Neutrophil (primary cell): ENCODE measurements around the gene COLEC12.

ENCODE experiments used
- H3K27ac ChIP-seq: fragments of 200-600 bp; sonication (generic); 2 replicates; pipeline ENCODE4 v1.5.1; 2016; ENCODE audit warnings: mild to moderate bottlenecking, moderate library complexity
- H3K27me3 ChIP-seq: fragments of 200-600 bp; sonication (generic); 2 replicates; pipeline ENCODE4 v1.6.0; 2016; ENCODE audit warnings: mild to moderate bottlenecking
- H3K36me3 ChIP-seq: fragments of 200-600 bp; sonication (generic); 2 replicates; pipeline ENCODE4 v1.5.1; 2017
- H3K4me1 ChIP-seq, 2 experiments: fragments of 200-600 bp in 1 of 2; sonication (generic) in 1 of 2; 1 replicate in 1 of 2; 2 replicates in 1 of 2; pipeline versions ENCODE4 v1.5.1 to v1.6.1; 2013 to 2016; ENCODE audit warnings: low read depth in 1 of 2, low read length in 1 of 2, mild to moderate bottlenecking in 1 of 2, moderate library complexity in 1 of 2; ENCODE audit not compliant: control insufficient read depth in 1 of 2, insufficient read depth in 1 of 2
- H3K4me3 ChIP-seq, 2 experiments: fragments of 200-600 bp in 1 of 2; sonication (generic) in 1 of 2; 1 replicate in 1 of 2; 2 replicates in 1 of 2; pipeline ENCODE4 v1.5.1; 2013 to 2016; ENCODE audit warnings: low read depth in 1 of 2, low read length in 1 of 2, mild to moderate bottlenecking in 1 of 2, moderate library complexity in 1 of 2
- H3K9me3 ChIP-seq: fragments of 200-600 bp; sonication (generic); 2 replicates; pipeline ENCODE4 v1.5.1; 2016
- TF ChIP-seq, protein P1 (sequence below): fragments of 200-600 bp; sonication (generic); IDR thresholded peaks from 2 replicates; pipeline ENCODE4 v1.5.1; 2016; ENCODE audit warnings: antibody characterized with exemption

Gene COLEC12

DNA sequence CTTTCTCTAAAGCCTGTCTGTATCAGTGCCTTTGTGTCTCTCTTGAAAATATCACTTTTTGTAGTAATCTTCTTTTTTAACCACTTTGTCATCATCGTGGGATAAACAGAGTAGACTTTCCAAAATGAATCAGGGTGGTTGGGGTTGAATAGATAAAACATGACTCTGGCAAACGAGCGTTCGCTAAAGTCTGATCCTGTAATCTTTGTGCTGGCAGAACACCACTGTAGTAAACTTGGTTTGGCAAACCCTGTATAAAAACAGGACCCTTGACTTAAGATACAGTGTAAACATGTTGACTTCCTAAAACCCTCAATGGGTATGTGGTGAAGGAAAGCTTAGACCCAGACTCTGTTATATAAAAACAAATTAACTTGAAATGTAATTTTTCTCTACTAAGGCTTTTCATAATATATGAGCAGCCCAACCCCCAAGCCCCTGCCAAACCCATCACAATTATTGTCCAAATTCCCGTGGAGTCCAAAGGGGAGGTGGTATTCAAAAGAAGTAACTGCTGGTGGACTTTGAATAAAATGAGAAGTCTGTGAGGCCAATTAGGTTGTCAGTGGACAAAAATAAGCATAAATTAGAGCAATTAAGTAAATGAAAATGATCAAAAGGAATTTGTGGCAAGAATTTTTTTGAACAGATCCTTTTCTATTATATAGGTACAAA is 52.2 kb downstream of the COLEC12 start:
- TF ChIP-seq, protein P1, sequence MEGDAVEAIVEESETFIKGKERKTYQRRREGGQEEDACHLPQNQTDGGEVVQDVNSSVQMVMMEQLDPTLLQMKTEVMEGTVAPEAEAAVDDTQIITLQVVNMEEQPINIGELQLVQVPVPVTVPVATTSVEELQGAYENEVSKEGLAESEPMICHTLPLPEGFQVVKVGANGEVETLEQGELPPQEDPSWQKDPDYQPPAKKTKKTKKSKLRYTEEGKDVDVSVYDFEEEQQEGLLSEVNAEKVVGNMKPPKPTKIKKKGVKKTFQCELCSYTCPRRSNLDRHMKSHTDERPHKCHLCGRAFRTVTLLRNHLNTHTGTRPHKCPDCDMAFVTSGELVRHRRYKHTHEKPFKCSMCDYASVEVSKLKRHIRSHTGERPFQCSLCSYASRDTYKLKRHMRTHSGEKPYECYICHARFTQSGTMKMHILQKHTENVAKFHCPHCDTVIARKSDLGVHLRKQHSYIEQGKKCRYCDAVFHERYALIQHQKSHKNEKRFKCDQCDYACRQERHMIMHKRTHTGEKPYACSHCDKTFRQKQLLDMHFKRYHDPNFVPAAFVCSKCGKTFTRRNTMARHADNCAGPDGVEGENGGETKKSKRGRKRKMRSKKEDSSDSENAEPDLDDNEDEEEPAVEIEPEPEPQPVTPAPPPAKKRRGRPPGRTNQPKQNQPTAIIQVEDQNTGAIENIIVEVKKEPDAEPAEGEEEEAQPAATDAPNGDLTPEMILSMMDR = no peak
- H3K4me1 ChIP-seq = peaks cover 12 to 18% of the 10 kb centered on the region in 2 experiments
- H3K27me3 ChIP-seq = no peaks in the 10 kb centered on the region
- no peak overlapping the region for H3K4me3 ChIP-seq
- no peaks in the 10 kb centered on the region for H3K36me3 ChIP-seq
- H3K27ac ChIP-seq = no peak overlapping the region
- H3K9me3 ChIP-seq = peaks cover 7% of the 10 kb centered on the region

DNA sequence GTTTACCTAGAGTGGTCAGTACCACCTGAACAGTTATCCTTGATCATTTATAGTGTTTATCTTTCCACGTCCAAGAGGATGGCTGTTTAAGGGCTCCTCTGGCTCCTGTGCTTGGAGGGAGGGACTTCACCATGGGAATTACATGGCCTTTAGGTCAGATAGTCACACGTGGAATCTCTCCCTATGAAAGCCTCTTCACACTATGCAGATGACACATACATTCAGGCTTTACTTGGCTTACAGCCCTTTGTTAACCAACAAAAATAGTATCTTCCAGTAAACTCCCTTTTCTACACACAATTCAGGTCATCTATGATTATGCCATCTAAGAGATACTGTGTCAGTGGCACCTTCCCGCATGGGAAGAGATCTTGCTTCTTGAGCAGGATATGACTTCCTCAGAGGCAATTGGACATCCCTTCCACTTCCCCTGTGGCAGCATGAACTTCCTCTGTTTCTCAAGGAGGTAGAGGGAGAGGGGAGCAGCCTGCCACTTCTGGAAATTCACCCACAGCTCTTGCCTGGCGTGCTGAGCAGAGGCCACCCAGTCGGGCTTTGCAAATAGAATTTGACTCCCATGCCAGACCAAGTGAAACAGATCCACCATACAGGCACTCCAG is 53.5 kb downstream of the COLEC12 start:
- TF ChIP-seq, protein P1 = no peak
- peak overlapping the region; percentile 23 for H3K27ac ChIP-seq
- peaks cover 7% of the 10 kb centered on the region for H3K9me3 ChIP-seq
- peaks cover 12% of the 10 kb centered on the region in 2 experiments for H3K4me1 ChIP-seq
- H3K4me3 ChIP-seq = no peak overlapping the region
- no peaks in the 10 kb centered on the region for H3K27me3 ChIP-seq
- H3K36me3 ChIP-seq = no peaks in the 10 kb centered on the region

DNA sequence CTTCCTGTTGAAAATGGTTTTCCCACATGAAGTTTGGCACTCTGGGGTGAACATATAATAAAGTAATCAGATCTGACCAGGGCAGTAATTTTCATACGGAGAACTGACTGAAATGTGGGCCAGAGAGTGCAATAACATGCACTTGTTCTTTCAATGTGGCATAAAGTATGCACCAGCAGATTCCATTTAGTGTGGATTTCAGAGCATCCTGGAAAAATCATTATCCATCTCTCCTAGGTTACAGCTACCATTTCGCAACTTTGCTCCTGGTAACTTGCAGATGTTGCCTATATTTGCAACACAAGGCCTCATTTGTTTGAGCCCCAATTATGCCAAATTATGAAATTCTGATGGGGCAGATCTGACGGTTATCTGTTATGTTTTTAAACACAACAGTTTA is 55.4 kb downstream of the COLEC12 start:
- H3K27ac ChIP-seq = no peak overlapping the region

DNA sequence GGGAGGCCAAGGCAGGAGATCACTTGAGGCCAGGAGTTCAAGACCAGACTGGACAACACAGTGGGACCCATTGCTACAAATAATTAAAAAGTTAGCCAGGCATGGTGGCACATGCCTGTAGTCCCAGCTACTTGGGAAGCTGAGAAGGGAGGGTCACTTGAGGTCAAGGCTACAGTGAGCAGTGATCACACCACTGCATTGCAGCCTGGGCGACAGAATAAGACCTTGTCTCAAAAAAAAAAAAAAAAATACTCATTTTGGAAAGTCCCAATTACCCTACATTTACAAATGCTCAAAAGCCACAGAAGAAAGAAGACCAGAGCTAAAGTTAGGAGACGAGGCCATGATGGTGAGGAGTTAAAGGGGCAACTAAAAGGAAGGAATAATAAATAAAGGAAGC is 61.9 kb downstream of the COLEC12 start:
- TF ChIP-seq, protein P1 = no peak
- H3K9me3 ChIP-seq = no peaks in the 10 kb centered on the region
- no peaks in the 10 kb centered on the region for H3K27me3 ChIP-seq
- peaks cover 31 to 35% of the 10 kb centered on the region in 2 experiments for H3K4me1 ChIP-seq
- no peaks in the 10 kb centered on the region for H3K36me3 ChIP-seq
- peak overlapping the region; percentile 76 for H3K27ac ChIP-seq
- H3K4me3 ChIP-seq = no peak overlapping the region

More for the DNA sequence above, 55.4 kb downstream of the COLEC12 start:
- Histone ChIP-seq H3K9me3 (no peaks in the 10 kb centered on the region), H3K4me1 (peaks cover 12% of the 10 kb centered on the region in 2 experiments), H3K4me3 (no peak overlapping the region), H3K36me3 (no peaks in the 10 kb centered on the region), H3K27me3 (no peaks in the 10 kb centered on the region)
- TF ChIP-seq, protein P1 = no peak

DNA sequence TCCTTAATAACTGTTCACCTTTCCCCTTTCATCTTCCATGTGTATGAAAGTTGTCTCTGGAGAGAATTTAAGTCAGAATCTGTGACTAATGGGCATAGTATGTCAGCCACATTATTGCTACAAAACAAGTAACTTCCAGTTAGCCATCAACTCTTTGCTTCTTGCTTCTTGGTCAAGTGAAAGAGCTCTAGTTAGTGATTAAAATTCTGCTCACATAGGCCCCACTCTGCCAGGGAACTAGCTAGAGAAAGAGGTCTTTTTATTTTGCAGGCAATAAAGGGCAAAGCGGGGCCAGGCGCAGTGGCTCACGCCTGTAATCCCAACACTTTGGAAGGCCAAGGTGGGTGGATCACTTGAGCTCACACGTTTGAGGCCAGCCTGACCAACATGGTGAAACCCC is 64.6 kb downstream of the COLEC12 start:
- Histone ChIP-seq H3K4me3 (no peak overlapping the region), H3K9me3 (no peaks in the 10 kb centered on the region), H3K27me3 (no peaks in the 10 kb centered on the region), H3K27ac (no peak overlapping the region), H3K4me1 (peaks cover 53 to 58% of the 10 kb centered on the region in 2 experiments), H3K36me3 (no peaks in the 10 kb centered on the region)
- TF ChIP-seq, protein P1 = no peak
